Middle frontal gyrus (tissue), 1 donor: ENCODE results near the gene PRDM9.
"Not testable (repeated sequence)": the region's sequence is repeated elsewhere in the genome, so short reads cannot be mapped to it uniquely, and the experiment has no call there.

Source experiments
- DNase-seq: peaks from one replicate; pipeline ENCODE4 v3.0.0-alpha.2; 2015; ENCODE audit warnings: low spot score; ENCODE audit errors: extremely low spot score

The PRDM9 gene

DNA sequence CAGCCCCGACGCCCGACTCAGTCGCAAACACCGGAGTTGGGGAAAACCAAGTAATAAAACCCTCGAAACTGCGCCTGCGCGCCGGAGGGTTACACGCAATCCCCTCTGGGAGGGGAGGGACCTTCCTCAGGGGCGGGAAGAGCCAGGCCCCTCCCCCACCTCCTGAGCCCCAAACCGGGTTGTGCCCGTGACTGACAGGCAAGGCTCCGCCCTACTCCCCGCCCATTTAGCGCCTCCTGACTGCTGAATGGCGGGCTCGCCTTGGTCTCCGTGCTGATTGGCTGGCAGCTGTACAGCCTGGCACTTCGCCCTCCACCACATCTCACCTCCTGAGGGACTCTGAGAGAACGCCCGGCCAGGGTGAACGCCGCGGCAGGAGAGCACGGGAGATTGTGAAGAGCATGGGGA is at the start of gene PRDM9:
Gene PRDM9 (plus strand): TSS at position 332 of the 408 bp plus-strand sequence. CDS start 1,425 bp downstream, outside the sequence.
- no peak for DNase-seq

DNA sequence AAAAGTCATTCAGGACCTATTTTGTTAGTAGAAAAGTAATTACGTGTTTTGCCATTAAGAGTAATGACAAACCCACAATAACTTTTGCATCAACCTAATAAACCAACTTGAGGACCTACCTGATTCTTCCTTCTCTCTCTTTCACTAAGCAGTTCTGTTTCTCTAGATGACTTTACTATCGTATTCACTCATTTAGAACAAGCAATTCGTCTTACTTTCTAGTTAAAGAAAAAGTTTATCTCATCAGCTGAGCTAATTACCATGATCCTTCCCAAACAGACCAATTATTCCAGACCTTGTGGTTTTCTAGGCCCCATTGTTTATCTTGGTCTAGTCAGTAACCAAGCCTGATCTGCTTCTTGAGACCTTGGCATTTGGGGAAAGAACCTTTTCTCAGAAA is 49.6 kb upstream of the PRDM9 start:
- no peak for DNase-seq

DNA sequence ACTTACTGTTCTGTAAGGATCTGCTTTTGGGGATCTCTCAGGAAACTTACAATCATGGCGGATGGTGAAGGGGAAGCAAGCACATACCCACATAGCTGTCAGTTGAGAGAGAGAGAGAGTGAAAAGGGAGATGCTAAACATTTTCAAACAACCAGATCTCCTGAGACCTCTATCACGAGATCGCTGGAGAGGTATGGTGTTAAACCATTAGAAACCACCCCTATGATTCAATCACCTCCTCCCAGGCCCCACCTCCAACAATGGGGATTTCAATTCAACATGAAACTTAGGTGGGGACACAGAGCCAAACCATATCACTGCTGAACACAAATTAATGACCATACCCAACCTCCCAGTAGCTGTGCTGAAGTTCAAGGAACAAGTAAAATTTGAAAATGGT is 48.2 kb upstream of the PRDM9 start:
- DNase-seq = no peak

DNA sequence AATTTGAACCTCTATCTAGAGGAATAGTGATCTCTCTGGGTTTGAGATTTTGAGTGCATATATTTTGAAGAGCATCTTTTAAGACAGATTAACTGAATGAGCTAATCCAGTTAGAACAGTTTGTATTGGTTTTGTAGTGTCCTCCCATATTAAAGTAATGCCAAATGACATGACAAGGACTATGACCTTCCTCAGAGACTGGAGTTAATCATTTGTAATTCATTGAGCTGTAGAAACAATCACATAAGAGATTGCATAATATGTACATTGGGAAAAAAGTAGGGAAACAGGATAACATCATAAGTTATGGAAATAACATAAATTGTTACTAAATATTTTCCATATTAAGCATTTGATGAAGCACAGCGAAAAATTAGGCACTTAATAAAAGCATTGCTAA is 45.8 kb upstream of the PRDM9 start:
- no peak for DNase-seq

DNA sequence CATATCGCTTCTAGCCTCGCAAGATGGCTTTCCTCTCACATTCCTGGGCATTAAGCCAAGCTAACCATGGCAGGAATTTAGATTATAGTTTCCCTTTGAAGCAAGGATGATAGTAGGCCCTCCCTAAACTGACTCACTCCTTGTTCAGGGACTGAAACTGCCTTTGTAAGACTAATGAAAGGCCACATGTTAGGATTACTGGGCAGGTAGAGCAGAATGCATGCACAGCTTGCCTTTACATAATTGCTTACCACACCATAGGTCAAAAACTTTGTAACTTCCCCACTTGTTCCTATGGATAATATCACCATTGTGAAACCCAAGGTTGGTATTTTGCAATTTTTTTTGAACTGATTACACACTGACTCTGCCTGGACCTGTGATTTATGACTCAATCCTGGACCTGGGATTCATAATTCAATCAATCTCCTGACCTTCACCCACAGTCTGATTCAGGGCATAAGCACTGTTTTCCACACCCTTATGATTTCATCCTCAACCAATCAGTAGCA is 41.0 kb upstream of the PRDM9 start:
- no peak for DNase-seq

DNA sequence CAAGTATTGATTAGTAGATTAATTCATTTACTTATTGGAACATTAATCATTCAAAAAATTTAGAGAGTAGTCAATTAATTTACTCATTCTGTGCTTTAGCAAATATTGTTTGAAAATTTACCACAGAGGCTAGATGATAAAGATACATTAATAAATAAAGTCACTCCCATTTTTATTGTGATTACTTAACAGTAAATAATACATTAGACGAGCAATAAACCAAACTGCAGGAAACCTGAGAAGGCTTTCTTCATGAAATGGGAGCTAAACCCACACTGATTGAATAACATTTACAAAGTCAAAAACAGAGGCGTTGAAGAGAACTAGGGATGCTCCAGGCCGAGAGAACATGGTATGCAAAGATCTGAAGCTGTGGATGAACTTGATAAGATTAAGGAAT is 38.8 kb upstream of the PRDM9 start:
- no peak for DNase-seq

DNA sequence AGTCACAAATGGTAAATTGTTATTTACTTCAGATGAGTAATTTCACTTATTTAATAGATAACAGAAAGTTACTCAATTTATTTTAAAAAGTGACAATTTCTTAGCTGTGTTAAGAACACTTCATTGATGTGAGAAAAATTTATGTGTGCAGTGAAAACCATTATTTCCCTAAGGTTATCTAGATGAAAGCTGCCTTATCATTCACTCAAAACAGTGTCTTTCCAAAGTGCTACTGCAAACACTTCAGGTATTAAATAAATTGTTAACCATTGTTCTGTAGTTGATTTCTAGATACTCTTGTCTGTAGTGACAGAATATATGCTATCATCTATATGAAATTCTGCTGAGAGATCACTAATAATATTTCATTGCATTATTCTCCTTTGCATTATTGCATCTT is 33.5 kb upstream of the PRDM9 start:
- DNase-seq = no peak

DNA sequence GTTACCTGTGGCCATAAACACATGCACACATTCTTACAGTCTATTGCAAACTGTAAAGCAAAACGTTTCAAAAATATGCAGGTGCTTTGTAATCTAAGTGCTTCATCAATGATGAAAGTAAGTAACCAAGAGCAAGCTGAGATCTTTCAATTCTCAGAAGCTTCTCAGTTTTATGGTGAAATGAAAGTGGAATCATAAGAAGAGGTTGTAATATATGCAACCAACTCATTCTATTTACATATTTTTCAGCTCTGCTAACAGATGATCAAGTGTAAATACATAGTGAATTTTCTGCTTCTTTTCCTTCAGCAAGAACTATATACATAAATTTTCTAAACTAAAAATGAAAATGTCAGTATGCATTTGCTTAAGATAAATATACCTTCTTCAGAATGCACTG is 33.1 kb upstream of the PRDM9 start:
- DNase-seq = no peak

DNA sequence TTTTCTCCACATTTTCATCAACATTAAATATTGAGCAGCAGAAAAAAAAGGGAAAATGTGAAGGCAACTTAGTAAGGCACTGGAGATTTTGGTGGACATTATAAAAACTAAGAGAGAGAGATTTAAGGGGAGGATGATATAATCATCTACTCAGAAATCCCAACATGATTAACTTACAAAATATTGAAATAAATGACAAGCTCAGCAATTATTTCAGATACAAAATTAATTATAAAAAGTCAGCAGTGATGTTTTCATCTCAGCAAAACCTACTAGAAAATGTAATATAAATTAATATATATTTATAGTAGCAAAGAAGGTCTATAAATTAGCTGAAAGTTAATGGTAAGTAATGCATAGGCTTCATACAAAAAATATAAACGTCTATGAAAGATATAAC is 30.8 kb upstream of the PRDM9 start:
- no peak for DNase-seq

DNA sequence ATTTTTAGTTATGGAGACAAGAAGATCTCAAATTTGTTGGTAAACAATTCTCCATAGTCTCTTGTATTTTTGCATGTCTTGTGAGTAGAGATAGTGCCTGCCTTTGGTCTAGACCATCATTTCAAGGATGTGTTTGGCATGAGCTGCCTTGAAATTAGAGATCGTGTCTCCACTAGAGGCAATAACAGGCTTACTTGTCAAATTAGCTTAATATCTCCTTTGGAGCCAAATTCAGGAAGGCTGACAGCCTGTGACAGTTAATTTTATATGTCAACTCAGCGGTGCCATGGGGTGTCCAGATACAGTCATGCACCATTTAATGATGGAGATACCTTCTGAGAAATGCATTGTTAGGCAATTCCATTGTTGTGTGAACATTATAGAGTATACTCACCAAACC is 24.8 kb upstream of the PRDM9 start:
- no peak for DNase-seq

DNA sequence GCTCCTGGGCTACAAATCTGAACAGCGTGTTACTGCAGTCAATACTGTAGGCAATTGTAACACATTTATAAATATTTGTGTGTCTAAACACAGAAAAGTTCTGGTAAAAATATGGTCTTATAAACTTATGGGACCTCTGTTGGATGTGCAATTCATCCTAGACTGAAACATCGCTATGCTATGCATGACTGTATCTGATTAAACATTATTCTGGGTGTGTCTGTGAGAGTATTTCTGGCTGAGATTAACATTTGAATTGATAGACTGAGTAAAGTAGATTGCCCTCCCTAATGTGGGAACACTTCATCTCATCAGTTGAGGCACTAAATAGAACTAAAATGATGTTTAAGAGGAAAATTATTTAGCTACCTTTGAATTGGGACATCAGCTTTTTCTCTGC is 24.3 kb upstream of the PRDM9 start:
- no peak for DNase-seq

DNA sequence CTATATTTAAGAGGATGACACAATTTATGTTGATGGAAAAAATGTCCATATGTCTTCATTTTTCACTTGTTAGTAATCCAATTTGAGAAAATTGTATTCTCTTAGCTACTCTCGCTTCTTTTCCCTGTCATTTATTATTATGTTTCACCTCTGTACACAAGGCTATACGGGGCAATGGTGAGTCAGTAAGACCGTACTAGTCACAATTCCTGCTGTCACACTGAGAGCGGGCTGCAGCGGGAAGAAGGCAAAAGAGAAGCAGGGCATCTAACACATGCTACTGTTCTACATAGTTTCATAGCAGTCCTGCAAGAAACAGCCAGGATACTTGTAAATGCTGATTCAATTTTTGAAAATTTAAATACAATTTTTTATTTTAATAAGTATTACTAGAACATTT is 23.3 kb upstream of the PRDM9 start:
- DNase-seq = no peak

DNA sequence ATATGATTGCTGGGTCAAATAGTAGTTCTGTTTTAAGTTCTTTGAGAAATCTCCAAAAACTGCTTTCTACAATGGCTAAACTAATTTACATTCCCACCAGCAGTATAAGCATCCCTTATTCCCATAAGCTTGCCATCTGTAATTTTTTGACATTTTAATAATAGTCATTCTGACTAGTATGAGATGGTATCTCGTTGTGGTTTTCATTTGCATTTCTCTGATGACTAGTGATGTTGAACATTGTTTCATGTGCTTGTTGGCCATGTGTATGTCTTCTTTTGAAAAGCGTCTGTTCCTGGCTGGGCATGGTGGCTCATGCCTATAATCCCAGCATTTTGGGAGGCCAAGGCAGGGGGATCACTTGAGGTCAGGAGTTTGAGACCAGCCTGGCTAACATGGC is 21.2 kb upstream of the PRDM9 start:
- not testable (repeated sequence) for DNase-seq

DNA sequence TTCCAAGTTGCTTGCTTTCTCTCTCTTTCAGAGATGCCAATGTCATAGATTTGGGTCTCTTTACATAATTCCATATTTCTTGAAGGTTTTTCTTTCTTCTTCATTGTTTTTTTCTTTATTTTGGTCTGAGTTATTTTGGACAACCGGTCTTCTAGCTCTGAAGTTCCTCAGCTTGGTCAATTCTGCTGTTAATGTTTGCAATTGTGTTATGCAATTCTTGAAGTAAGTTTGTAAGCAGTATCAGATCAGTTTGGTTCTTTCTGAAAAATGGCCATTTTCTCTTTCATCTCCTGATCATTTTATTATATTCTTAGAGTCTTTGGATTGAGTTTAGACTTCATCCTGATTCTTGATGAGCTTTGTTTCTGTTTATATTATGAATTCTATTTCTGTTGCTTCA is 16.4 kb upstream of the PRDM9 start:
- no peak for DNase-seq

DNA sequence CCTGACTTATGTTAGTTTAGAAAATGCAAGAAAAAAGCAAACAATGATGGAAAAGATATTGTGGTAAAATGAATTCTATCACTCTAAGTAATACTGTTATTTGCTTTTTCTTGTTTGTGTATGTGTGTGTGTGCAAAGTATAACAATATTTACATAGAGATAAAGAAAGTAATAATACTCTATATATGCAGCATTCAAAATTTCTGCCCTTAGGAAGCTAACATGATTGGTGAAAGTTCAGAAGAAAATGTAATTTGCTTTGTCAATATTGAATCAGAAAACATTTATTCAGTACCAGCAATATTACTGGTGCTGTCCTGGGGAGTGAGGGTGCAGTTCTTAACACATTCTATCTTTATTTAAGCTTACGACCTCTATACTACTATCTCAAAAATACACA is 12.9 kb upstream of the PRDM9 start:
- DNase-seq = no peak

DNA sequence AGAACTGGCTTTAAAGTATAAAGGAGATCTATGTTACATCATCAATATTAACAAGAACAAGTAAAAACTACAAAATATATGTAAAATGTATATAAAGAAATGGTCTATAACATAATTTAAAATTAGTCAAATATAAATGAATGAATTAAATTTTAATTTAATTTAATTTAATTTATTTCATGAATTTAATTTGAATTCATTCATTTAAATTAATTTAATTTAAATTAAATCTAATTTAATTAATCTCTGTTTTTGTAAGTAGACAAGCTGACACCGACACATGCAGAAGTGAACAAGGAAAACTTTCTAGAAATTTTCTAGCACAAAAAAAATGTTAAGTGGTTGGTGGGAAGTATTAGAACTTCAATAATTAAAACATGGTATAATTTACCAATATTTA is 10.8 kb upstream of the PRDM9 start:
- DNase-seq = no peak

DNA sequence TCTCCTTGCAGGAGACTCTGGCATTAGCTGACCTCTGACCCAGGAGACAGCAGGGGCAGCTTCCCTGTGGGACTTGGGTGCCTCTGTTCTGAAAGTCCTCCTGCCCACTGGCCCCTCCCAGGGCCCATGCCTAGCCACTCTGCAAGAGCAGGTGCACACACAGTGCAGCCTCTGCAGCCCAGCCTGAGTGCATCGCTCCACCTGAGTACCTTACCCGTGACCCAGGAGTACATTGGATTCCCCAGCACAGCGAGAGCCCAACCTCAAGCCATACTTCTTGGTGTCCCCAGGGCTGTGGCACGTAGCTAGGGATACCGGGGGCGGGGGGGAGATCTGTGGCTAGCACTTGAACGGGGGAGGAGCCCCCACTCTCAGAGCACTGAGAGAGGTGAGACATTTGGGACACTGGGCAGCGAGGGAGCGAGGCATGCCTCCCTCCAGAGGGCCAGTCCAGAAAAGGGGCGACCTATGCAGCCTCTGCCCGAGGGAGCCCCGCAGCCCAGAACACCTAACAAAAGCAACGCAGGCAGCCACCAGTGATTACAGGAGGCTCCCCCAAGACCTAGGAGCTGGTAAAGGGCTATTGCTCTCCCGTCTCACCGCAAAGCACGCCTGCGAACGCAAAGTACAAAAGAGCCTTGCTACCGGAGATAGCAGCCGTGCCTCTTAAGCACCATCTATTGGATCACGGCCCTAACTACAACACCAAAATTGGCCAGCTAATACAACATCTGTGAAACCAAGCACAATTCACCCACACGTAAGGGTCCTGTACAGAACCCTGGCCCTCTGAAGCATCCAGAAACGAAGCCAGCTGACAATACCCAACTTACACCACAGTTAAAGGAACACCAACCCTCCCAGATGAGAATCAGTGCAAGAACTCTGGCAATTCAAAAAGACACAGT is 826 bp upstream of the PRDM9 start:
- no peak for DNase-seq

DNA sequence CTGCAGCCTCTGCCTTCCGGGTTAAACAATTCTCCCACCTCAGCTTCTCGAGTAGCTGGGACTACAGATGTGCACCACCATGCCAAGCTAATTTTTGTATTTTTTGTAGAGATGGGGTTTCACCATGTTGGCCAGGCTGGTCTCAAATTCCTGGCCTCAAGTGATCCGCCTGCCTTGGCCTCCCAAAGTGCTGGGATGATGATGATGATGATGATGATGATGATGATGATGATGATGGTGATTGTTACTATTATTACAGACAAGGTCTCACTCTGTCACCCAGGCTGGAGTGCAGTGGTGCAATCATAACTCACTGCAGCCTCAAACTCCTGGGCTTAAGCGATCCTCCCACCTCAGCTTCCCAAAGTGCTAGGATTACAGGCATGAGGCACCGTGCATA is 3.0 kb downstream of the PRDM9 start:
- not testable (repeated sequence) for DNase-seq

DNA sequence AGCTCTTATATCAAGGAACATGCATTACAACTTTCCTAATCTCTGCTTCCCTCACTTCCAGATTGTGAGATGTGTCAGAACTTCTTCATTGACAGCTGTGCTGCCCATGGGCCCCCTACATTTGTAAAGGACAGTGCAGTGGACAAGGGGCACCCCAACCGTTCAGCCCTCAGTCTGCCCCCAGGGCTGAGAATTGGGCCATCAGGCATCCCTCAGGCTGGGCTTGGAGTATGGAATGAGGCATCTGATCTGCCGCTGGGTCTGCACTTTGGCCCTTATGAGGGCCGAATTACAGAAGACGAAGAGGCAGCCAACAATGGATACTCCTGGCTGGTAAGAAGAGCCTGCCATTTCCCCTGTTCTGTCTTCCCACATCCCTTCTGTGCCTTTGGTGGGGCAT is 15.1 kb downstream of the PRDM9 start:
- DNase-seq = no peak

DNA sequence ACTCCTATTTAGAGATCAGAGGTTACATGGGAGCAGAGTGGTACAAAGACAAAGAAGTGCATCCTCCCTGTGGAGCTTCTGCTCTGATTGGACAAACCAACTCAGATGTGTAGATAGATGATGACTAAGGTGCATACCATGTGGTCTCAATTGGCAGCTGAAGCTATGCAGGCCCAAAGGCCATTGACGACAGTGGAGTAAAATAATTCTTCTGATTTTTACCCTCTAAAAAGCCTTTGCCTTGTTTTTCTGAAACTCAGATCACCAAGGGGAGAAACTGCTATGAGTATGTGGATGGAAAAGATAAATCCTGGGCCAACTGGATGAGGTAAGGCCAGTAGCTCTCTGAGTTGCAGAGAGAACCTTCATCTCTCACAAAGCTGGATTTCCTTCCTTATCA is 15.6 kb downstream of the PRDM9 start:
- no peak for DNase-seq

DNA sequence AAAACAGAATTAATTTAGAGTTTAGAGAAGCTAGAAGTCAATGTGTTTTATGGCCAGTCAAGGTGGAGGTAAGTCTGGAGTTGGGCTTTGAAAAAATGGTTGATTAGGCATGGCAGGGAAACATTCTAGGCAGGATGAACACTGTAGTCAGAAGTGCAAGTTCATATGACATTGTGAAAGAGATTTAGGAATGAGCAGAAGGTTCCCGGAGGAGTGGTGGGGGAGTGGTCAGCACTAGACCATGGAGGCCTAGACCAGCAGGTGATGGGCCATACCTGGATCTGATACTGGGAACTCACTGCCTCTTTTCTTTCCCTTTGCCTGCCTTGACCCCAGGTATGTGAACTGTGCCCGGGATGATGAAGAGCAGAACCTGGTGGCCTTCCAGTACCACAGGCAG is 16.6 kb downstream of the PRDM9 start:
- no peak for DNase-seq

DNA sequence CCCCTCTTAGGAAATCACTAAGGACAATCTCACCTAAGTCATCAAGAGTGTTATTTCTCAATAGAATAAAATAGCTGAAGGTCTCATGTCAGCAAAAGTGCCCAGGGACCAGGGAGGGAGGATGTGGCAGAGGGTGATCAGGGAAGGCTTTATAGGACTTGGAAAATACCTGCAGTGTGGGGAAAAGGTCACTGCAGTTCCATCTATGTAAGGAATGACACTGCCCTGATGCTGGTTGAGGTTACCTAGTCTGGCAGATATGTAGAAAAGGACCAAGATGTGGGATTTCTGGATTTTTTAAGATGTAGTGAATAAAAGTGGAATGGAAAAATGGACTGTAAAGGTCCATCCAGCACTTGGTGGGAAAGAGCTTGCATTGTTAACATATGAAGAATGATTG is 18.3 kb downstream of the PRDM9 start:
- DNase-seq = no peak

DNA sequence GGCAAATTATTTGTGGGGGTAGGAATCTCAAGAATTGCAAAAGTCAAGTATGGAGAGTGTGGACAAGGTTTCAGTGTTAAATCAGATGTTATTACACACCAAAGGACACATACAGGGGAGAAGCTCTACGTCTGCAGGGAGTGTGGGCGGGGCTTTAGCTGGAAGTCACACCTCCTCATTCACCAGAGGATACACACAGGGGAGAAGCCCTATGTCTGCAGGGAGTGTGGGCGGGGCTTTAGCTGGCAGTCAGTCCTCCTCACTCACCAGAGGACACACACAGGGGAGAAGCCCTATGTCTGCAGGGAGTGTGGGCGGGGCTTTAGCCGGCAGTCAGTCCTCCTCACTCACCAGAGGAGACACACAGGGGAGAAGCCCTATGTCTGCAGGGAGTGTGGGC is 19.2 kb downstream of the PRDM9 start:
- DNase-seq = not testable (repeated sequence)
